ENCODE data around the gene KATNAL1.

The KATNAL1 gene

DNA sequence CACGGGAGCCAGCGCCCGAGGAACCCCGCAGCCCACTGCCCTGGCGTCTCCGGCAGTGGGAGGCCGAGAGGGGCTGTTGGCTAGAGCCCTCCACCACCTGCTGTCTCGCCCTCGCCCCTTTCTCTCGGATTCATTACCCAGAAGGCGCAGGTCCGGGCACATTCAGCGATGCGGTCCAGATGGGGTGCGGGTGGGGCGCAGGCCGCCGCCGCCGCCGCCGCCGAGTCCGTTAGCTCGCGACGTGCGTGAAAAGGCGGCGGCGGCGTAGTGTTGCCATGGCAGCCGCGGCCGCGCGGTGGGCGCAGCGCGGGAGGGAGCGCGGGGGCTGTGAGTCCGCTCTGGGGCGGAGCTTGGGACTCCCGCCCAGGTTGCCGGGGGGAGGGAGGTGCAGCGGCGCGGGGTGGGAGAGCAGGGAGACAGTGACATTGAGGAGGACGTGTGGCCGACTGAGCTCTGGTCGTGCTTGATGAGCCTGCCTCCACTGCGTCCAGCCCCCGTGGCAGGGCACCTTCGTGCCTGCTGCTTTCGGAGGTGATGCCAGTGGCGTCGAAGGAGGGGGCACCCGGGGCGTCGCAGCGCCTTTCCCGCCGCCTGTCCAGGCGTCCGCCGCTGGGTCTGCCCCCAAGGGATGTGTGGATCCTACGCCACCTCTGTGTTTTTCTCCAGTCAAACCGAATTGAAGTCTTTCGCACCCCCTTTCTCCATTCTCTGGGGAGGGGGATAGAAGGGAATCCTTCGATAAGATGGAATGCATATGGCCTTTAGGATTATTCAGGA lies at the start of gene KATNAL1:
Gene KATNAL1, minus strand, starts transcription at position 358 of the 777 bp plus-strand sequence. CDS start 23,774 bp downstream, outside the sequence.
- DNase-seq (ENCODE audit: low spot score), result peak; percentile 79

DNA sequence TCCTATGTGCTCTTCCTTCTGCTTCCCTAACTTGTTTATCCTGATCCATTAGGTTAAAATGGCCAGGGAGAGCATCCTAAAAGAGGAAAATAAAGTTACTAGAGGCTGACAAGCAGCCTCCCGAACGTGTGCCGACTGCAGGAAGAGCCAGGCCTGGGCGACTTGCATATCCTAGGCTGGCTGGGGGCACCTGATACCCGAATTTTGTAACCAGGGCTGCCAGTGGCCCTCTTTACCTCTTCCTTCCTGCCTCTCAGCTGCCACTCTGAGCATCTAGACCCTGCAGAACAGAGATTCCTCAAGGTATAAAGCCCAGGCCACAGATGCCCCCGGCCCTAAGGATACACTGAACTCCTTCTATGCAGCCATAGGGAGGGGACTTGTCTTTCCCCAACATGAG lies 48.5 kb upstream of the KATNAL1 start:
- DNase-seq (ENCODE audit: low spot score), result no peak

DNA sequence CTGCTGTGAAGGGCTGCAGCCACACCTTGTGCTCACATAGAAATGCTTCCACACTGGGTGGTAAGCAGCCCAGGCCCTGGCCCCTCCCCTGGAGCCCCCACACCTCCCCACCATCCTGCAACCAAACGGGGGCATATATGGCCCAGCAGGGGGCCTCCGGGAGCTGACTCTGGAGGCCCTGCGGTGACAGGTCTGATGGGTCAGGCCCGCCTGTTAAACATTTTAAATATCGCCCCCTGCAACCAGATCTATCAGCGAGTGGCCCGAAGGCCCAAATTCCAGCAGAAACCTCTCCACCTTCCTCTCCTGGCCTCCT lies 48.0 kb upstream of the KATNAL1 start:
- no peak for DNase-seq (ENCODE audit: low spot score)

DNA sequence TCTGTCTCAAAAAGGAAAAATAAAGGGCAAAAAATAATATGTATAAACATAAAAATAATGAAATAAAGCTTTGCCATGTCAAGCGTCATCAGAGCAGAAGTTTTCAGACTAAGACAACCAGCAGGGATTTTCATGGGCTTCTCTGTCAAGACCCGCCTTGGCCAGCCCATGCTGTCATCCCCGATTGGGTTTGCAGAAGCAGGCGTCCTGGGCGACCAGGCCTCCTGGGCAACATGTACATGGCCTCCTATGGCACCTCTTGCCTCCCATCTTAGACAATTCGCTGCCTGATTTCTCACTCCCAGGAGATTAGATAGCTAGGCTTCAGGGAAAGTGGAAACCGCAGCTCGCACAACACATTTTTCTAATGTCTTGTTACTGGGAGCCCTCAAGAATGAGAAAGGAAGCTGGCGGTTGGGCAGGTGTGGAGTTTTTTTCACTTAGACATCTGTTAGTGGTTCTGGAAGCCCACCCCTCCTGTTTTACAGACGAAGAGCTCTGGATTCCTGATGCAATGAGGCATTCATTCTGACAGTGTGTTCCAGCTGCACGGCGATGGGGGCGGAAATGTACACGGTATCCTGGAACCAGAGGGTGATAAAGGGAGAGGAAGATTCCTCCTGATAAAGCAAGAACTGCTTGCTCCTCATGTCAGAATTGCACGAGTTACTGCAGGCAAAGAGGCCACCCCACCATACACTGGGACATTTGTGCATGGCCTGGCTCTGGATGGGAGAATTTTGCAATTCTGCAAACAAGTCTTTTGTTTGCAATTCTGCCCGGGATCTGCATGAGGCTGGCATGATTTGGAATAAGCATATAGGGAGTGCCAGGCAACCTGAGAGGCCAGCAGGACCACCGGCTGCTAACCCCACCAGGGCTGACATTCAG lies 47.4 kb upstream of the KATNAL1 start:
- DNase-seq (ENCODE audit: low spot score), result no peak

- no peak for DNase-seq (ENCODE audit: low spot score)
These were observed 46.3 kb upstream of the KATNAL1 start for GRCh38 chr13:30353471-30354215.

DNA sequence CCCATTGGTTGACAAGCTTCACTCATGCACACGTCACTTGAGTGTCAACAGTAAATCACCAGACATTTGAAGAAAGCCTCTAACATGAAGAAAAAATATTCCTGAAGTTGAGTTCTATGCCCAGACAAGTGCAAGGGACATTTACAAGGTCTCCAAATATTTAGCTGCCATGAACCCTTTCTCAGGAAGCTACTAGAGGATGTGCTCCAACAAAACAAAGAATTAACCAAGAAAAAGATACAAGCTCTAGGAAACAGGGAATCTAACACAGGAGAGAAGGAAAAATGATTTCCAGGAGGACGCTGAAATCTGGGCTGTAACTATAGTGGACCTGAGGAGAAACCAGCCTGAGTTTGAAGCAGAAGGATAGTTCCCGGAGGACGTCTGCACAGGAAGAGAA lies 45.7 kb upstream of the KATNAL1 start:
- no peak for DNase-seq (ENCODE audit: low spot score)

DNA sequence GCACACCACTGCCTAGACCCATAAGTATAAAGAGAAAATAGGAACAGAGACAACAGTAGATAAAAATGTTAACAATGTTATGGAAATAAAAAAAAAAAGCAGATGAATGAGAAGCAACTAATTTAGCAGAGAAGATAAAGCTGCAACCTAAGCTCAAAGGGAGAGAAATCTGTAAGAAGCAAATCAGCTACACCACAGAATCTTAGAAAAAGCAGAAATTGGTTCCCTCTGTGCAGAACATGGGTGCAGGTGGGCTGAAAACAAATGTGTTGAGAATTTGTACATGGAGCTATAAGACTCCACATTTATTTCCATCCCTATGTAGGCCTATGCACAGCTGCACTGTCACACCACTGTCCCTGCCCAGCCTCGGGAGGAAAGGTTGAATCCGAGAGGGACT lies 44.8 kb upstream of the KATNAL1 start:
- no peak for DNase-seq (ENCODE audit: low spot score)

- no peak for DNase-seq (ENCODE audit: low spot score)
These were observed 39.4 kb upstream of the KATNAL1 start for GRCh38 chr13:30346789-30347167.

GRCh38 chr13:30346153-30346788 lies 38.9 kb upstream of the KATNAL1 start:
- DNase-seq (ENCODE audit: low spot score), result no peak

DNA sequence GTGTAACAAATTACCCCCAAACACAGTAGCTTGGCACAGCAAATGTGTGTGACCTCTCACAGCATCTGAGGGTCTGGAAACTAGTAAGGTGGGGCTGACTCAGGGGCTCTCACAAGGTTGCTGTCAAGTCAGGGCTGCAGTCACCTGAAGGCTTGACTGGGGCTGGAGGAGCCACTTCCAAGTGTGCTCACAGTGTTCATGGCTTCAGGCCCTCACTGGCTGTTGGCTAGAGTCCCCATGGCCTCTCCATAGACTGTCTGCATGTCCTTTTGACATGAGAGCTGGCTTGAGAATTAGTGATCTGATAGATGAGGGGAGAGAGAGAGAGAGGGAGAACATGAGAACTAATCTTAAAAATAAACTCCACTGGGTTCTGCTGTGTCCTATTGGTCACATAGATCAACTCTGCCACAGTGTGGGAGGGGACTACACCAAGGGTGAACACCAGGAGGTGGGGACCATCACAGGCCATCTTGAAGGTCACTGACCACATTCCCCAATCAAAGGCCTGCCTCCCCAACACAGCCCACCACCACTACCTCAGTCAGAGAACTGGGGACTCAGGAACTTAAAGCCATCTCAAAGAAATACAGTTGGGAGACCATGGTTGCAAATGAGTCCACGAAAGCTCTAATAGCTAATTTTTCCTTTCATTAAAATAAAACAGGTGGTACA lies 38.2 kb upstream of the KATNAL1 start:
- no peak for DNase-seq (ENCODE audit: low spot score)

DNA sequence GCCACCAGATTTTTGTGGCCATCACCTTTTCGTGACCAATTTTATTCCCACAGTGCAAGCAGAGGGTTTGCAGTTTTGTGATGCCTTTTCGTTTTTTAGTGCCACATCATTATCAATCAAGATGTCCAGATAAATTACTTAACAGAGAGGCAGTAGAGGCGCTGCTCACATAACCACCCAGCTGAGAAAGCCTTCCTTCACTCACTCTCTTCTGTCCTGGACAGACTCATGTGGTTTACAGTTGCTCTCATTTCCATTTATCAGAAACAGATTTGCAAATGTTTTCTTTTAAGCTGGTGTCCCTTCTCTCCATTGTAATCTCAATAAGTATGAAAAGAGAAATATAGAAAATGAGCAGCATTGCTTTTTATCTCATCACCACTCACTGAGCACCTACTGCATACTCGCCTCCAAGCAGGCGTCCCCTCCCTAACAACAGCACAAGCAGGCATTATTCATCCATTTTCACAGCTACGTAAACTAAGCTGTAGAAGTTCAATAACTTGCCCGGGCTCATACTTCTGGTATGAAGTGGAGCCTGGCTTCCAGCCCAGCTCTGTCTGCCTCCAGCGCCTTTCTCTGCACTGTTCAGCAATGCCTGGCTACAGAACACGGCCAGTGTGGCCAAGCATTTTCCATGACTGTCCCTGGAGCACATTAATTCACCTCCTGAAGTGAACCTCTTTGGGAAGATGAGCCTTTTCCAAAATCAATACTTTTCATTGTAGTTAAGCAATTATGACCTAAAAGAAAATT lies 34.6 kb upstream of the KATNAL1 start:
- peak; percentile 92 for DNase-seq (ENCODE audit: low spot score)

- peak; percentile 93 for DNase-seq (ENCODE audit: low spot score)
These were observed 33.2 kb upstream of the KATNAL1 start for GRCh38 chr13:30340331-30341250.

DNA sequence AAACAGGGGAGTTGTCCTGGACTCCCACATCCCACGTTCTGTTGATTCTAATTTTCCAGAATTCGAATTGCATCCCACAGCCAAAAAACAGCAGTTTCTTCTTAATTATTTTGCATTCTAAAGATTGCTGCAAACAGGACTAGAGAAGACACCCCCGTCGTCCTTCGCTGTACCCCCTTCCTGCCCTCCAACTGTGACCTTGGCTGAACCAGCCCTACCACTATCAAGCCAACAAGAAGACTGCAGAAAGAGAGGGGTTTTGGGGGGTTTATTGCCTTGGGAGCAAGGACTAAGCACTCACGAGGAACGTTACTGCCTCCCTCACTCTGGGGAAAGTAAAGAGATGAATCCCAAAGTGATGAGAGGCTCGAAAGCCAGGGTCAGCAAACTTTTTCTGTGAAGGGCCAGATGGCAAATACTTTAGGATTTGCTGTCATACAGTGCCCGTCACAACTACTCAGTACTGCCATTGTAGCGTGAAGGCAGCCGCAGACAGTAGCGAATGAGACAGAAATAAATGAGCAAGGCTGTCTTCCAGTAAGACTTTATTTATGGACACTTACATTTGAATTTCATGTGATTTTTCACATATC lies 32.5 kb upstream of the KATNAL1 start:
- no peak for DNase-seq (ENCODE audit: low spot score)

DNA sequence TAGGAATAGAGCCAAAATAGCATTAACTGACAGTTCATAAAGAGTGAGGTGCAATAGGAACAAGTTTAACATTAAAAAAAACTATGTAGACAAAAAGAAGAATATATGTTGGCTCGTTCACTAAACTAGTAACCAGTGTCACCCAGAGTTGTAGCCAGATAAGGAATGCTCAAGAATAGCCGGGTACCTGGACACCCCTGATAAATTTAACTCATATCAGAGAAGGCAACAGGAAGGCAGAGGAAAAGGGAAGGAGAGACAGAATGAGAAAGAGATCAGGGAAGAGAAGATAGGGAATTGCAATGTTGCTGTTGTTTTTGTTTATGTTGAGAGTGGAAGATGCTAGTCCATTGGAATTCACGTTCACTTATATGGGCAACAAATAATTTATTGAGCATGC lies 31.6 kb upstream of the KATNAL1 start:
- DNase-seq (ENCODE audit: low spot score), result no peak

- DNase-seq (ENCODE audit: low spot score), result peak; percentile 20
These were observed 31.0 kb upstream of the KATNAL1 start for GRCh38 chr13:30338331-30338851.

DNA sequence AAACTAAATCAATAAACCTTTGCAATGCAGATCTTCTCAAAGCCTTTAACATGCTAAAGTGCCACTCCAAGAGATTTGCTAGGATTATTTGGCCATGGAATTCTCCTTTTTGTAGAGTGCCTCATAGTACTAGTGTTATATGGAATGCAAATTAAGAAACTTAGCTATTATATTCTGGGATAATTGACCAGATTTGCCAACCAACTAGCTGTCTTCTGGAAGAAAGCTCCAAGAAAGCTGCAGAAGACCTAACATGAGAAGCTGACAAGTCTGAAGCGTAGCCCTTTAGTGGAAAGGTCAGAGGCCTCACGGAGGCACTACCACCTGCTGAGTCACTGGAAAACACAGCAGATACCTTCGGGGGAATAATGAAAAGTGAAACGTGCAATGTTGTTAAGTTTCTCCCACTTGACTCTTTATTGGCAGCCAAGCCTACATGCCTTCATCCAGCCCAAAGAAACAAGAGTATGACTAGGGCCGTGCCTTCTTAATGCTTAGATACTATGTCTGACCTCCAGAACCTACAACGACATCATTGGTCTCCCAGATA lies 29.8 kb upstream of the KATNAL1 start:
- DNase-seq (ENCODE audit: low spot score), result no peak

DNA sequence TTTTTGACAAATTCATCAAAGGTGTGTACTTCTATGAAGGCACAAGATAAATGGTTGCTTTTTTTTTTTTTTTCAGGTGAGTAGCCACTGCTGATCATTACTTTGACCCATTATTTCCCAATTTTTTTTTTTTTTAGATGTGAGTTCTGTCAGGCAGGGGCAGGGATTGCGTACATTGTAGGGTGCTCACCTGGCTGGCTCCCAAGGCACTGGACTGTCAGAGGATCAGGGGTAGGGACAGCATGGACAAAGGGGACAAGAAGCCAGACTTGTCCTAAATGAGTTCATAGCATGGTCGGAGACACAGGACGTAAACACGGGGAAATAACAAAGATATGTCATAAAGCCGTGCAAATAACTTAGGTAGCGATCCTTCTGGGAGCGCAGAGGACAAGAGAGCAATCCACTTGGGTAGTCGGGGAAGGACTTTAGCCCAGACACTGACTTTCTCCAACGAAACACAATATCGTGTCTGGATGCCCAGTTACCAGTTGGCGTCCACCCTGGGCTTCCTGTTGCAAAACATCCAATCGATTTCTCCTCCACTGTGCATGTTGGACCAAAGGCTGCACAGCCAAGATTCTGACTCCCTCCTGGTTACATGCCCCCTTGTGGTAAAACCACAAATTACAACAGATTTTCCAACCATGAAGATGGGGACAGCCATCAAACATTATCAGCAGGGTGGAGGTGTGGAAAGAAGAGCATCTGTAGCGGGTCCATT lies 27.5 kb upstream of the KATNAL1 start:
- DNase-seq (ENCODE audit: low spot score), result no peak

DNA sequence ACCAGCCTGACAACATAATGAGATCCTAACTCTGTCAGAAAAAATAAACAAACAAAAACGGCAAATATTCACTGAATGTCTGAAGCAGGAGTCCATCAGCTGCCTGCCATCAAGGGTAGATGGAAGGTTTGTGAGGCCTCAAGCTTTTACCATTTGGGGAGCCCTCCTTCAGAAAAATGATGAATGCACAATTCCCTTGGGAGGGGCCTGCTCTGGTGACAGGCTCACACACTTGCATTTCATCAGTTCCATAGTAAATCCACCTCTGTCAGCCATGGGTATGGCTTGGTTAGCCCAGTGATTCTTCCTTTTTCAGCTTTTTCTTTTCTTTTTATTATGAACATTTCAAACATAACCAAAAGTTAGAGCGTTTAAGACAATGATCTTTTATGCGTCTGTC lies 26.3 kb upstream of the KATNAL1 start:
- no peak for DNase-seq (ENCODE audit: low spot score)

Data from AG08395 (cell line).